ENCODE results near the gene BRIP1.
"Not testable (repeated sequence)": the region's sequence is repeated elsewhere in the genome, so short reads cannot be mapped to it uniquely, and the experiment has no call there.

The BRIP1 gene

DNA sequence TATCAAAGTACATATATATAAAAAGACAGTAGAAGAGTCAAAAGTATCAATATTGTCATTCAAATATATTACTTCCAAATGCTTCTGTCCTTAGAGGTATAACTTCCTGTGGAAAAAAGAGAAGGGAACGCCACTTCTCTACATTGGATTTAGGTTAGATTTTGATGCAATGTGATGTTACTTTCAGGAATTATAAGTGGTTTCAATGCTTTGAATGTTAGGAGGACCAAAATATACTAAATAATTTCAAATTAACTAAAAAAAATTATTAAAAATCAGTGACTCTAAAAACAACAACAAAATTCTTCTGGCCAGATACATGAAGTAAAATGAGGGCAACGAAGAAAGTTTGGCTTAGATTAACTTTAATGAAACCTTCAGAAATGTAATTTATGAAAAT lies 88.0 kb downstream of the BRIP1 start:
- DNase-seq (ENCODE audit: low read depth), result no peak
- TF ChIP-seq, protein P1, sequence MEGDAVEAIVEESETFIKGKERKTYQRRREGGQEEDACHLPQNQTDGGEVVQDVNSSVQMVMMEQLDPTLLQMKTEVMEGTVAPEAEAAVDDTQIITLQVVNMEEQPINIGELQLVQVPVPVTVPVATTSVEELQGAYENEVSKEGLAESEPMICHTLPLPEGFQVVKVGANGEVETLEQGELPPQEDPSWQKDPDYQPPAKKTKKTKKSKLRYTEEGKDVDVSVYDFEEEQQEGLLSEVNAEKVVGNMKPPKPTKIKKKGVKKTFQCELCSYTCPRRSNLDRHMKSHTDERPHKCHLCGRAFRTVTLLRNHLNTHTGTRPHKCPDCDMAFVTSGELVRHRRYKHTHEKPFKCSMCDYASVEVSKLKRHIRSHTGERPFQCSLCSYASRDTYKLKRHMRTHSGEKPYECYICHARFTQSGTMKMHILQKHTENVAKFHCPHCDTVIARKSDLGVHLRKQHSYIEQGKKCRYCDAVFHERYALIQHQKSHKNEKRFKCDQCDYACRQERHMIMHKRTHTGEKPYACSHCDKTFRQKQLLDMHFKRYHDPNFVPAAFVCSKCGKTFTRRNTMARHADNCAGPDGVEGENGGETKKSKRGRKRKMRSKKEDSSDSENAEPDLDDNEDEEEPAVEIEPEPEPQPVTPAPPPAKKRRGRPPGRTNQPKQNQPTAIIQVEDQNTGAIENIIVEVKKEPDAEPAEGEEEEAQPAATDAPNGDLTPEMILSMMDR (IDR thresholded peaks at IDR 0.05; ENCODE audit: insufficient read depth, low read depth, low read length, missing control alignments), result no peak
- H3K4me3 ChIP-seq (ENCODE audit: low read length), result no peak overlapping the region

DNA sequence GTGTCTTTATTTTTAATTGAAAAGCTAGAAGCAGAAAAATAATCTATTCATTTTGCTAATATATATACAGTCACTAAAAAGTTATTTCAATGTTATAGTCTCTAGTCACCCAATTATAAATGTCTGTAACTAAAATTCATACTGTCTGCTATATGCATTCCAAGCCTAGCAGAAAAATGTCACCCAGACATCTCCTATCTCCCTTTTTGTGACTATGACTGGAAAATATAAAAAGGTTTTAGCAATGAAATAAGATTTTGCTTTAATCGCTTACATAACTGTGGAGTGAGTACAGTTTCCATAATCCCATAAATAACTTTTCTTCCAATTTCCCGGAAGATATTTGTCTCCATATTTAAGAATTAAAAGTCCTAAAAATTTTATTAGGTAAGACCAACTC lies 88.6 kb downstream of the BRIP1 start:
- no peak for DNase-seq (ENCODE audit: low read depth)
- TF ChIP-seq, protein P1 (IDR thresholded peaks at IDR 0.05; ENCODE audit: insufficient read depth, low read depth, low read length, missing control alignments), result no peak
- H3K4me3 ChIP-seq (ENCODE audit: low read length), result no peak overlapping the region

DNA sequence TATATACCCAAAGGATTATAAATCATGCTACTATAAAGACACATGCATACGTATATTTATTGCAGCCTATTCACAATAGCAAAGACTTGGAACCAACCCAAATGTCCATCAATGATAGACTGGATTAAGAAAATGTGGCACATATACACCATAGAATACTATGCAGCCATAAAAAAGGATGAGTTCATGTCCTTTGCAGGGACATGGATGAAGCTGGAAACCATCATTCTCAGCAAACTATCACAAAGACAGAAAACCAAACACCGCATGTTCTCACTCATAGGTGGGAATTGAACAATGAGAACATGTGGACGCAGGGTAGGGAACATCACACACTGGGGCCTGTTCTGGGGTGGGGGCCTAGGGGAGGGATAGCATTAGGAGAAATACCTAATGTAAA lies 89.2 kb downstream of the BRIP1 start:
- not testable (repeated sequence) for DNase-seq (ENCODE audit: low read depth); H3K4me3 ChIP-seq (ENCODE audit: low read length)

DNA sequence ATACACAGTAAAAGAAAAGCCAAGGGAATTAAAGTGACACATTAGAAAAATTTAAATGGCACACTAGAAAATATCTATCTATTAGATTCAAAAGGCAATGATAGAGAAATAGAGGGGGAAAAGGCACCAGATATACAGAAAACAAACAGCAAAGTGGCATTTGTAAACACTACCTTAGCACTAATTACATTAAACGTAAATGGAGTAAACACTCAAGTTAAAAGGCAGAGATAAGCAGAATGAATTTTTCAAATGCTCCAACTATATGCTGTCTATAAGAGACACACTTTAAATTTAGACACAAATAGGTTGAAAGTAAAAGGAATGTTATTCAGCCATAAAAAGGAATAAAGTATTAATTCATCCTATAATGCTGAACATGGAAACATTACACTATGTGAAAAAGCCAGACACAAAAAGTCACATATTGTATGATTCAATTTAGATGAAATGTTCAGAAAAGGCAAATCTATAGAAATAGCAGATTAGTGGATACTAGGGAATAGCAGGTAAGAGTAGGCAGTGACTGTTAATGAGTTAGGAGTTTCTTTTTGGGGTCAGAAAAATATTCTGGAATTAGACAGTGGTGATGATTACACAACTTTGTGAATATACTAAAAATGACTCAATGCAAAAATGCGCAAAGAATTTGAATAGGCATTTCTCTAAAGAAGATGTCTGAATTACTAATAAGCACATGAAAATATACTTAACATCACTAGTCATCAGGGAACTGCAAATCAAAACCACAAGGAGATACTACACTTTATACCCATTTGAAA lies 92.4 kb downstream of the BRIP1 start:
- no peak overlapping the region for H3K4me3 ChIP-seq (ENCODE audit: low read length)
- TF ChIP-seq, protein P1 (IDR thresholded peaks at IDR 0.05; ENCODE audit: insufficient read depth, low read depth, low read length, missing control alignments), result no peak

DNA sequence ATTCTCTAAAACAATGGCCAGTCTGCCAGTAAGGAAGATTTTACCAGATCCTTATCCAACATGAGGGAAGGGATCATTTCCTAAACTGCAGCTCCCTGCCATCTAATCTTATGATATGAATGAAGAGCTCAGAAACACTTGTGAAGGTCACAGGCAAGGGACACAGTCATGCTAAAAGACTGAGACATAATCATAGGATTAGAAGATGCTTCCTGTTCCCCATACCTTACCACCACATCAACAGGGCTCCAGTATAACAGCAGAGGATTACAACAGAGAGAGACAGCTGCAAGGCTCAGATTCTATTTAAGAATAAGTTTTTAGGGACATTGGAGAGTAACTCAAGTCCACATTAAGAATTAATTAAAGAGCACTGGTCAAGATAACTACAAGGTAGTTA lies 93.3 kb downstream of the BRIP1 start:
- TF ChIP-seq, protein P1 (IDR thresholded peaks at IDR 0.05; ENCODE audit: insufficient read depth, low read depth, low read length, missing control alignments), result no peak
- peak; percentile 30 for DNase-seq (ENCODE audit: low read depth)

More for the DNA sequence above, 92.4 kb downstream of the BRIP1 start:
- DNase-seq (ENCODE audit: low read depth), result peak; percentile 17

DNA sequence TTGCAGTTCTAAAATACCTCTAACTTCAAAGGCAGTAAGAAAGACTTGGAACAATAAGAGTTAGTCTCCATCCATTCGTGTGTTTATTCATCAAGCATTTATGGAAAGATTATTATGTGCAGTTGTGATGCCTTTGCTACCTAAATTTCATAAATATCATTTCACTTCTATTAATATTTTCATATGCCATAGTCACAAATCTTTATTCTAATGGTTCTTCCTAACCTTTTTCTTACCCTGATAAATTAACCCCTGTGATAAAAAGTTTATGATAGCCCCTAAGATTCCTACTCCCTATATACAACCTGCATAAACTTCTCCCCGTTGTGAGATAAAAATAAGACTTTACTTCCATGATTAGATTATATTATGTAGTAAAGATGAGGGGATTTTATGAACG lies 94.9 kb downstream of the BRIP1 start:
- no peak for DNase-seq (ENCODE audit: low read depth)
- TF ChIP-seq, protein P1 (IDR thresholded peaks at IDR 0.05; ENCODE audit: insufficient read depth, low read depth, low read length, missing control alignments), result no peak
- no peak overlapping the region for H3K4me3 ChIP-seq (ENCODE audit: low read length)

More for the DNA sequence above, 93.3 kb downstream of the BRIP1 start:
- H3K4me3 ChIP-seq (ENCODE audit: low read length), result no peak overlapping the region

DNA sequence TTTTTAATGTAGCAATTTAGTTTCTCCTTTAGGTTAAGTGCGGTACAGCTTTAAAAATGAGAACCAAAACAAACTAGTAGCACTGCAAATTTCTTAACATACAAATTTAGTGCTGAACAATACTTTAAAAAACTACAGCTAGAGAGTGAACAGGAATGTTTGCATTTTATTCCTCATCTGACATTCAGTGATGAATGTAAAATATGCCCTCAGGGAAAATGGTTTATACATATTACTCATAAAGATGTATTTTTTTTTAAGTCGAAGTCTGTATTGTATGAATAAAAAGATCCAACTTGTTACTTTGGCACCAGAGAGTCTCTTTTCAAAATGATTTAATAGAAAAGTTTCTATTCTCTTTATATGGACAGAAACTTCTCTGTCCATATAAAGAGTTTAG lies 96.8 kb downstream of the BRIP1 start:
- no peak overlapping the region for H3K4me3 ChIP-seq (ENCODE audit: low read length)
- peak; percentile 80 for DNase-seq (ENCODE audit: low read depth)
- TF ChIP-seq, protein P1 (IDR thresholded peaks at IDR 0.05; ENCODE audit: insufficient read depth, low read depth, low read length, missing control alignments), result no peak

Data from epithelial cell of esophagus (primary cell).